Right ventricle myocardium superior (tissue), 1 donor: ENCODE data around the gene SH3PXD2A. TPM values are rescaled to one million over a fixed set of nuclear protein-coding genes. Genes with fewer than 3 reads are reported as not detected.

ENCODE experiments used
- ATAC-seq: fragments of 200-7000 bp; cut with Tn5 transposase; one replicate; pipeline ENCODE4 v1.9.1; 2020; ENCODE audit warnings: mild to moderate bottlenecking; ENCODE audit not compliant: poor library complexity
- DNase-seq: peaks from one replicate; pipeline ENCODE4 v3.0.0-alpha.2; 2020
- intact Hi-C: fragments of 100-400 bp; cut with DNase I; formaldehyde crosslinking; loops from one replicate; pipeline ENCODE4 v1.11.2; 2022
- total RNA-seq: library from RNA; stranded (reverse); fragmentation: NEBNext Ultra II Directional; extraction: Animal tissue kit (Norgen Biotek cat#: 25700); gene quantifications from one replicate; pipeline ENCODE4 v1.2.1, GENCODE V29; 2021
- donor health status: DM: no; HTN: yes; CAD: no; lungs with severe emphysema.

Gene SH3PXD2A
- total RNA-seq, 1 donor from 2014 or later = 27.0 TPM

GRCh38 chr10:103709341-103709920 is 145.9 kb downstream of the SH3PXD2A start:
- no peak for DNase-seq
- no peak for ATAC-seq
- intact Hi-C loops = no loop called here

GRCh38 chr10:103708627-103709288 is 146.6 kb downstream of the SH3PXD2A start:
- no peak for ATAC-seq

GRCh38 chr10:103707956-103708626 is 147.3 kb downstream of the SH3PXD2A start:
- intact Hi-C loops = no loop called here
- ATAC-seq = no peak

More at GRCh38 chr10:103708627-103709288, 146.6 kb downstream of the SH3PXD2A start:
- DNase-seq = peak; percentile 18
- intact Hi-C loops = no loop called here

GRCh38 chr10:103706762-103707161 is 148.6 kb downstream of the SH3PXD2A start:
- no peak for DNase-seq
- ATAC-seq = no peak
- intact Hi-C loops = no loop called here

More at GRCh38 chr10:103707956-103708626, 147.3 kb downstream of the SH3PXD2A start:
- DNase-seq = peak; percentile 25

- DNase-seq = no peak
- intact Hi-C loops = no loop called here
- no peak for ATAC-seq
Observed at GRCh38 chr10:103706047-103706446, 149.3 kb downstream of the SH3PXD2A start.

GRCh38 chr10:103703941-103704919 is 151.1 kb downstream of the SH3PXD2A start:
- no peak for DNase-seq
- ATAC-seq = no peak
- intact Hi-C loops = no loop called here

GRCh38 chr10:103701380-103702222 is 153.8 kb downstream of the SH3PXD2A start:
- no peak for DNase-seq
- intact Hi-C loops = no loop called here
- ATAC-seq = no peak

- intact Hi-C loops = no loop called here
- ATAC-seq (no peak), DNase-seq (no peak)
Observed at GRCh38 chr10:103700436-103700715, 155.0 kb downstream of the SH3PXD2A start.

- ATAC-seq (no peak), DNase-seq (no peak)
- intact Hi-C loops = no loop called here
Observed at GRCh38 chr10:103699611-103700435, 155.6 kb downstream of the SH3PXD2A start.

GRCh38 chr10:103698266-103698665 is 157.1 kb downstream of the SH3PXD2A start:
- intact Hi-C loops = no loop called here
- DNase-seq = peak; percentile 51
- peak; percentile 24 for ATAC-seq

GRCh38 chr10:103697787-103698186 is 157.6 kb downstream of the SH3PXD2A start:
- DNase-seq (no peak), ATAC-seq (no peak)
- intact Hi-C loops = no loop called here

- ATAC-seq (peak; percentile 72), DNase-seq (peak; percentile 73)
- intact Hi-C loops = no loop called here
Observed at GRCh38 chr10:103696411-103697145, 158.8 kb downstream of the SH3PXD2A start.

GRCh38 chr10:103696094-103696410 is 159.3 kb downstream of the SH3PXD2A start:
- DNase-seq = no peak
- intact Hi-C loops = no loop called here
- no peak for ATAC-seq

- DNase-seq = no peak
- intact Hi-C loops = no loop called here
- ATAC-seq = peak; percentile 58
Observed at GRCh38 chr10:103695584-103696005, 159.8 kb downstream of the SH3PXD2A start.

GRCh38 chr10:103693812-103694205 is 161.6 kb downstream of the SH3PXD2A start:
- ATAC-seq (no peak), DNase-seq (no peak)
- intact Hi-C loops = no loop called here

GRCh38 chr10:103692952-103693811 is 162.2 kb downstream of the SH3PXD2A start:
- DNase-seq (no peak), ATAC-seq (no peak)
- intact Hi-C loops = no loop called here
